Trophoblast cell (in vitro differentiated cells and primary cell): ENCODE measurements around the gene TTLL10.

ENCODE experiments used
- DNase-seq, 2 donors: peaks; one replicate each; pipeline ENCODE4 v3.0.0-alpha.2; 2016
- H2AFZ ChIP-seq: 2 replicates; pipeline ENCODE4 v1.6.1; 2013; ENCODE audit warnings: low read length, moderate library complexity, mild to moderate bottlenecking; ENCODE audit not compliant: insufficient read depth, poor library complexity
- H2AK5ac ChIP-seq: 2 replicates; pipeline ENCODE4 v1.6.1; 2013; ENCODE audit warnings: mild to moderate bottlenecking, low read length
- H2BK120ac ChIP-seq: 2 replicates; pipeline ENCODE4 v1.6.1; 2013; ENCODE audit warnings: low read length, mild to moderate bottlenecking, moderate library complexity; ENCODE audit not compliant: insufficient read depth, poor library complexity
- H2BK12ac ChIP-seq: 2 replicates; pipeline ENCODE4 v1.6.1; 2013; ENCODE audit warnings: mild to moderate bottlenecking, low read length, moderate library complexity
- H2BK5ac ChIP-seq: 2 replicates; pipeline ENCODE4 v1.6.1; 2013; ENCODE audit warnings: low read length, low read depth, moderate library complexity, mild to moderate bottlenecking; ENCODE audit not compliant: poor library complexity
- H3K14ac ChIP-seq: 2 replicates; pipeline ENCODE4 v1.6.1; 2013; ENCODE audit warnings: mild to moderate bottlenecking, low read length
- H3K18ac ChIP-seq: 2 replicates; pipeline ENCODE4 v1.6.1; 2013; ENCODE audit warnings: mild to moderate bottlenecking, low read length
- H3K23ac ChIP-seq: 2 replicates; pipeline ENCODE4 v1.6.1; 2013; ENCODE audit warnings: low read length
- H3K27ac ChIP-seq: 2 replicates; pipeline ENCODE4 v1.5.1; 2013; ENCODE audit warnings: low read depth, mild to moderate bottlenecking, inconsistent platforms, low read length, moderate library complexity
- H3K27me3 ChIP-seq: 2 replicates; pipeline ENCODE4 v1.6.1; 2013; ENCODE audit warnings: inconsistent platforms, mild to moderate bottlenecking, low read length, moderate library complexity; ENCODE audit not compliant: insufficient read depth
- H3K36me3 ChIP-seq, 2 experiments: 1 replicate in 1 of 2; 2 replicates in 1 of 2; pipeline ENCODE4 v1.6.1; 2013; ENCODE audit warnings: low read length in 2 of 2, mild to moderate bottlenecking in 2 of 2, moderate library complexity in 1 of 2; ENCODE audit not compliant: insufficient read depth in 2 of 2, control insufficient read depth in 1 of 2
- H3K4ac ChIP-seq: 2 replicates; pipeline ENCODE4 v1.6.1; 2013; ENCODE audit warnings: low read depth, mild to moderate bottlenecking, low read length, moderate library complexity
- H3K4me1 ChIP-seq, 2 experiments: 1 replicate in 1 of 2; 2 replicates in 1 of 2; pipeline ENCODE4 v1.6.1; 2013; ENCODE audit warnings: low read length in 2 of 2, mild to moderate bottlenecking in 2 of 2, moderate library complexity in 1 of 2; ENCODE audit not compliant: insufficient read depth in 2 of 2, control insufficient read depth in 1 of 2
- H3K4me2 ChIP-seq: 2 replicates; pipeline ENCODE4 v1.6.1; 2013; ENCODE audit warnings: inconsistent platforms, mild to moderate bottlenecking, low read length, moderate library complexity
- H3K4me3 ChIP-seq: 2 replicates; pipeline ENCODE4 v1.5.1; 2013; ENCODE audit warnings: mild to moderate bottlenecking, low read depth, low read length, inconsistent platforms
- H3K79me1 ChIP-seq: one replicate; pipeline ENCODE4 v1.6.1; 2013; ENCODE audit warnings: low read length
- H3K79me2 ChIP-seq: 2 replicates; pipeline ENCODE4 v1.6.1; 2013; ENCODE audit warnings: low read length, mild to moderate bottlenecking; ENCODE audit not compliant: control insufficient read depth, insufficient read depth, poor library complexity
- H3K9ac ChIP-seq: 2 replicates; pipeline ENCODE4 v1.6.1; 2013; ENCODE audit warnings: mild to moderate bottlenecking, low read length
- H3K9me3 ChIP-seq: 2 replicates; pipeline ENCODE4 v1.6.1; 2013; ENCODE audit warnings: low read depth, mild to moderate bottlenecking, control low read depth, inconsistent platforms, low read length; ENCODE audit not compliant: insufficient read depth
- H4K12ac ChIP-seq: 2 replicates; pipeline ENCODE4 v1.6.1; 2013; ENCODE audit warnings: low read depth, mild to moderate bottlenecking, low read length, moderate library complexity
- H4K8ac ChIP-seq: 2 replicates; pipeline ENCODE4 v1.6.1; 2013; ENCODE audit warnings: low read depth, mild to moderate bottlenecking, low read length, moderate library complexity
- H4K91ac ChIP-seq: one replicate; pipeline ENCODE4 v1.6.1; 2013; ENCODE audit warnings: low read depth, mild to moderate bottlenecking, low read length, moderate library complexity
- WGBS: extraction: QIAGEN DNeasy Blood & Tissue Kit; methylation state at CpG from one replicate; pipeline ENCODE4 v1.1.7; 2013; ENCODE audit warnings: missing lambda C conversion rate; ENCODE audit not compliant: insufficient read length, insufficient coverage; ENCODE audit errors: extremely low coverage; 5-methylcytosine and 5-hydroxymethylcytosine counted together

TTLL10 gene

DNA sequence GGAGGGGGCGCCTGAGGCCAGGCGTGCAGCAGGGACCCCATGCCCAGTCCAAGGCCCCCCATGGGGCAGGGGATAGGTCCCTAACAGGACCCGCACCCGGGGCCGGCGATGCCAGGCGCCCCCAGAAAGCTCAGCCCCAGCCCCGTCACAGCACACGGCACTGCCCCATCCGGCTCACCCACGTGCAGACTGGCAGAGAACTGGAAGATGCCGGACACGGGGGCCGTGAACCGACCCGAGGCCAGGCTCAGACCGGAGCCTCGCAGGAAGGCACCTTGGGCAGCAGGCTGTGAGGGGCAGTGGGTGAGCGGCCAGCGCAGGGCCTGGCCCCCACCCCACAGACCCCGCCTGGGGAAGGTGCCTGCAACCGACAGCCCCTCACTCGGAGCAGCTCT, 69.6 kb downstream of the TTLL10 start:
- WGBS: no CpG with 5 or more reads among the region's 23 CpGs
- Histone ChIP-seq H3K23ac (no peak overlapping the region), H2BK12ac (no peak overlapping the region), H3K79me1 (peaks cover 5% of the 10 kb centered on the region), H3K18ac (no peak overlapping the region), H3K14ac (no peak overlapping the region), H3K4me2 (no peak overlapping the region), H4K8ac (no peak overlapping the region), H3K36me3 (peaks cover 0 to 6% of the 10 kb centered on the region in 2 experiments), H4K91ac (no peak overlapping the region), H3K4me3 (no peak overlapping the region), H2AK5ac (no peak overlapping the region), H2BK120ac (no peak overlapping the region), H2BK5ac (no peak overlapping the region), H3K4me1 (peaks cover 7 to 18% of the 10 kb centered on the region in 2 experiments), H3K9me3 (peaks cover 2% of the 10 kb centered on the region), H3K27ac (no peak overlapping the region), H3K79me2 (no peaks in the 10 kb centered on the region), H2AFZ (no peak overlapping the region), H3K9ac (no peak overlapping the region), H3K4ac (no peak overlapping the region), H4K12ac (no peak overlapping the region), H3K27me3 (peaks cover 5% of the 10 kb centered on the region)
- no peak for DNase-seq

DNA sequence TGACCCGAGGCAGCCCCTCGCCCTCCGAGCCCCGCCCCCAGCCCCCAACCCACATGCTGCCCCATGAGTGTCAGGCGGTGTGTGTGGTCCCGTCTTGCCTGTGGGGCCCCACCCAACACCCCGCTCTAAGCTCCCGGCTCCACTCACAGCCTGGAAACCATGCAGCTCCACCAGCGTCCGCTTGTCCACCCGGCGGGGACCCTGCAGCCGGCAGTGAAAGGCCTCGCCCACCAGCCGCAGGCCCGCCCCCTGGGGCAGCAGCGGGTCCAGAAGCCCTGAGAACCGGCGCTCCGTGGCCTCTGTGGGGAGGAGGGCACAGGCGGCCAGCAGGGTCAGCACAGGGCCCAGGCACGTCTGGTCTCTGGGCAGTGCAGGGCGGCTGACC, 70.1 kb downstream of the TTLL10 start:
- no peak overlapping the region for H3K14ac ChIP-seq
- no peak overlapping the region for H4K91ac ChIP-seq
- no peak overlapping the region for H2AFZ ChIP-seq
- H3K9me3 ChIP-seq: peaks cover 2% of the 10 kb centered on the region
- H2BK5ac ChIP-seq: no peak overlapping the region
- H4K8ac ChIP-seq: no peak overlapping the region
- no peak overlapping the region for H4K12ac ChIP-seq
- H3K23ac ChIP-seq: no peak overlapping the region
- WGBS: no CpG with 5 or more reads among the region's 23 CpGs
- no peak overlapping the region for H3K18ac ChIP-seq
- H3K27ac ChIP-seq: no peak overlapping the region
- H3K79me1 ChIP-seq: peaks cover 3% of the 10 kb centered on the region
- no peak overlapping the region for H2BK120ac ChIP-seq
- H3K79me2 ChIP-seq: no peaks in the 10 kb centered on the region
- H3K4me3 ChIP-seq: no peak overlapping the region
- H3K36me3 ChIP-seq: peaks cover 0 to 6% of the 10 kb centered on the region in 2 experiments
- no peak overlapping the region for H3K4me2 ChIP-seq
- peak in 1 of 2 donors; percentile 4 for DNase-seq
- no peak overlapping the region for H2BK12ac ChIP-seq
- peaks cover 5% of the 10 kb centered on the region for H3K27me3 ChIP-seq
- H3K4me1 ChIP-seq: peaks cover 7 to 14% of the 10 kb centered on the region in 2 experiments
- no peak overlapping the region for H2AK5ac ChIP-seq
- no peak overlapping the region for H3K4ac ChIP-seq
- no peak overlapping the region for H3K9ac ChIP-seq

DNA sequence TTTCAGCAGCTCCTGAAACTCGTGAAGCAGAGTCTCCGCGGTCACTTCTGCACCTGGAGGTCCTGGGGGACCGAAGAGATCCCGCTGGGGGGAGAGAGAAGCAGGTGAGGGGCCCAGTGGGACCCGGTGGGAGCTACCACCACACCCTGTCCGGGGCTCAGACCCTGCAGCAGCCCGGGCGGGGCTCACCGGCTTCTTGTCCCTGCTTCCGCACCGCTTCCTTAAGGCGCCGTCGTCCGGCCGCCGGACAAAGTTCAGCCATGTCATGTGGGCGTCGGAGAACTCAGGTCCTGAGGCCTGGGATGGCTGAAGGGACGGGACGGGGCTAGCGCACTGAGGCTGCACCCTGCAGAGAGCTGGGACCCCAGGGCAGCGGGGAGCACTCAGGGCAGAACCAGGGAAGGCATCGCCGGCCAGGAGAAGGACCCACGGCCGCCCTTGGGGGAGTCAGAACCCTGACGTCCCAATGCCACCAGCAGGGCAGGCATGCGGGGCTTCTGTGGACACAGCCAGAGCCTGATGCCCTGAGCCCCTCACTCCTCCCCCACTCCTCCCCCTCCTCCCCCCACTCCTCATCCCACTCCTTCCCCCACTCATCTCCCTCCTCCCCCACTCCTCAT, 70.6 kb downstream of the TTLL10 start:
- Histone ChIP-seq H3K27me3 (peaks cover 5% of the 10 kb centered on the region), H3K4me1 (peaks cover 7 to 10% of the 10 kb centered on the region in 2 experiments), H3K14ac (no peak overlapping the region), H3K23ac (no peak overlapping the region), H3K9ac (no peak overlapping the region), H2AFZ (no peak overlapping the region), H3K79me2 (no peaks in the 10 kb centered on the region), H3K4me2 (no peak overlapping the region), H2BK5ac (no peak overlapping the region), H4K91ac (no peak overlapping the region), H2BK120ac (no peak overlapping the region), H3K27ac (no peak overlapping the region), H4K8ac (no peak overlapping the region), H3K36me3 (peaks cover 0 to 6% of the 10 kb centered on the region in 2 experiments), H3K4me3 (no peak overlapping the region), H4K12ac (no peak overlapping the region), H3K79me1 (peaks cover 3% of the 10 kb centered on the region), H3K9me3 (peaks cover 2% of the 10 kb centered on the region), H2BK12ac (no peak overlapping the region), H3K18ac (no peak overlapping the region), H3K4ac (no peak overlapping the region), H2AK5ac (no peak overlapping the region)
- peak in 1 of 2 donors; percentile 51 for DNase-seq
- WGBS: no CpG with 5 or more reads among the region's 30 CpGs

DNA sequence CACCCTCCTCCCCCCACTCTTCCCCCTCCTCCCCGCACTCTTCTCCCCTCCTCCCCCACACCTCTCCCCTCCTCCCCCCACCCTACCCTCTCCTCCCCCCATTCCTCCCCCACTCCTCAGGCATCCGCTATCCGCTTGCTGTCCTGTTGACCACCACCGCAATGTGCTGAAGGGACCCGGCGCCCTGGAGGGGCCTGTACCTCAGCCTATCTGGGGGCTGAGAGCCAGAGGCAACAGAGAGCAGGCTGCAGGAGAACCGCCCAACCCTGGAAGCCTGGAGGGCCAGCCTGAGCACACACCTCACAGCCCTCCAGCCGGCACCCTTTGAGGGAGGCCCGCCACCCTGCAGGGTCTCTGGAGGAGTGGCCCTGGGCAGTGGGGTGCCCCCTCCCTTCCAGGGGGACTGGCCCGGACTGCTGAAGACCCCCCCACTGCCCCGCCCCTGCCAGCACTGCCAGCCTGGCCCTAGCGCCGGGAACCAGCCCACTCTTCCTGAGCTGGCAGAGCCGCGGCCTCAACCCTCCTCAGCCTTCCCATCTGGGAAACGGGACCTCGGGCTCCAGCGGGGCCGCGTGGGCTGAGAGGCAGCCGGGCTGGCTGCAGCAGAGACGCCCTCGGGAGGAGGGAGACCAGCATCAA, 71.6 kb downstream of the TTLL10 start:
- H3K4me1 ChIP-seq: peaks cover 5 to 7% of the 10 kb centered on the region in 2 experiments
- DNase-seq: no peak
- no peak overlapping the region for H2BK120ac ChIP-seq
- no peak overlapping the region for H3K23ac ChIP-seq
- H2AK5ac ChIP-seq: no peak overlapping the region
- peaks cover 5% of the 10 kb centered on the region for H3K27me3 ChIP-seq
- peaks cover 3% of the 10 kb centered on the region for H3K79me1 ChIP-seq
- H3K18ac ChIP-seq: no peak overlapping the region
- H3K4me2 ChIP-seq: no peak overlapping the region
- no peak overlapping the region for H3K27ac ChIP-seq
- H3K9ac ChIP-seq: no peak overlapping the region
- H4K91ac ChIP-seq: no peak overlapping the region
- H3K4me3 ChIP-seq: no peak overlapping the region
- H3K4ac ChIP-seq: no peak overlapping the region
- H2BK12ac ChIP-seq: no peak overlapping the region
- H2BK5ac ChIP-seq: no peak overlapping the region
- WGBS: 57% methylated on average over 1 of the region's 23 CpGs
- no peak overlapping the region for H3K14ac ChIP-seq
- no peak overlapping the region for H4K8ac ChIP-seq
- peaks cover 1 to 6% of the 10 kb centered on the region in 2 experiments for H3K36me3 ChIP-seq
- no peak overlapping the region for H4K12ac ChIP-seq
- no peak overlapping the region for H2AFZ ChIP-seq
- peaks cover 2% of the 10 kb centered on the region for H3K9me3 ChIP-seq
- no peaks in the 10 kb centered on the region for H3K79me2 ChIP-seq
